Spleen (tissue), 7 donors: ENCODE data around the gene ALX4.

Source experiments
- POLR2AphosphoS5 ChIP-seq, 3 donors: sonication (generic); formaldehyde crosslinking; IDR thresholded peaks; one replicate each; pipeline ENCODE4 v1.5.1; 2017; ENCODE audit warnings: antibody characterized with exemption in 3 of 3
- TF ChIP-seq, protein P1 (sequence below), 11 experiments: fragments of 200-600 bp in 7 of 11; fragments of 450-650 bp in 4 of 11; sonication (generic) in 4 of 11; IDR thresholded peaks in 8 of 11; conservative IDR thresholded peaks in 3 of 11; 1 replicate in 7 of 11; 2 replicates in 4 of 11; pipeline versions ENCODE4 v1.4.0 to v1.8.0; 2016 to 2021; ENCODE audit warnings: antibody characterized with exemption in 11 of 11, inconsistent platforms in 4 of 11, mild to moderate bottlenecking in 1 of 11
- donor health status: DM: no; HTN: no; CAD: no; lungs with moderate emphysema.
- donor health status: DM: no; HTN: no; CAD: no.
- donor health status: DM: no; HTN: no; CAD: no.

GRCh38 chr11:44346983-44347382 lies 37.0 kb upstream of the ALX4 start:
- TF ChIP-seq, protein P1, sequence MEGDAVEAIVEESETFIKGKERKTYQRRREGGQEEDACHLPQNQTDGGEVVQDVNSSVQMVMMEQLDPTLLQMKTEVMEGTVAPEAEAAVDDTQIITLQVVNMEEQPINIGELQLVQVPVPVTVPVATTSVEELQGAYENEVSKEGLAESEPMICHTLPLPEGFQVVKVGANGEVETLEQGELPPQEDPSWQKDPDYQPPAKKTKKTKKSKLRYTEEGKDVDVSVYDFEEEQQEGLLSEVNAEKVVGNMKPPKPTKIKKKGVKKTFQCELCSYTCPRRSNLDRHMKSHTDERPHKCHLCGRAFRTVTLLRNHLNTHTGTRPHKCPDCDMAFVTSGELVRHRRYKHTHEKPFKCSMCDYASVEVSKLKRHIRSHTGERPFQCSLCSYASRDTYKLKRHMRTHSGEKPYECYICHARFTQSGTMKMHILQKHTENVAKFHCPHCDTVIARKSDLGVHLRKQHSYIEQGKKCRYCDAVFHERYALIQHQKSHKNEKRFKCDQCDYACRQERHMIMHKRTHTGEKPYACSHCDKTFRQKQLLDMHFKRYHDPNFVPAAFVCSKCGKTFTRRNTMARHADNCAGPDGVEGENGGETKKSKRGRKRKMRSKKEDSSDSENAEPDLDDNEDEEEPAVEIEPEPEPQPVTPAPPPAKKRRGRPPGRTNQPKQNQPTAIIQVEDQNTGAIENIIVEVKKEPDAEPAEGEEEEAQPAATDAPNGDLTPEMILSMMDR (IDR thresholded peaks at IDR 0.05 in 8 of 11, conservative IDR thresholded peaks at IDR 0.05 in 3 of 11), result no peak
- TF ChIP-seq POLR2AphosphoS5 (IDR thresholded peaks at IDR 0.05), result no peak
